Osteoblast (primary cell): ENCODE data around the gene SLC22A5. TPM values are rescaled to one million over a fixed set of nuclear protein-coding genes. Genes with fewer than 3 reads are reported as not detected.

Experiments
- DNase-seq: peaks from one replicate; pipeline ENCODE4 v3.0.0; 2011; ENCODE audit warnings: low spot score, mixed read lengths; ENCODE audit not compliant: insufficient read length; ENCODE audit errors: missing footprints
- H2AFZ ChIP-seq: 2 replicates; pipeline ENCODE4 v1.6.0; 2011; ENCODE audit warnings: mild to moderate bottlenecking, low read length
- H3K27ac ChIP-seq: 2 replicates; pipeline ENCODE4 v1.5.1; 2011; ENCODE audit warnings: mild to moderate bottlenecking, low read depth, low read length, moderate library complexity
- H3K27me3 ChIP-seq: 2 replicates; pipeline ENCODE4 v1.6.0; 2012; ENCODE audit warnings: mild to moderate bottlenecking, control low read depth, inconsistent platforms, low read length, moderate library complexity; ENCODE audit not compliant: insufficient read depth
- H3K36me3 ChIP-seq: 2 replicates; pipeline ENCODE4 v1.5.1; 2011; ENCODE audit warnings: mild to moderate bottlenecking, low read length, control low read depth, moderate library complexity; ENCODE audit not compliant: insufficient read depth
- H3K4me1 ChIP-seq: 2 replicates; pipeline ENCODE4 v1.5.1; 2011; ENCODE audit warnings: mild to moderate bottlenecking, low read length, control low read depth, moderate library complexity; ENCODE audit not compliant: insufficient read depth
- H3K4me2 ChIP-seq: 2 replicates; pipeline ENCODE4 v1.6.0; 2011; ENCODE audit warnings: mild to moderate bottlenecking, low read length; ENCODE audit not compliant: insufficient read depth
- H3K4me3 ChIP-seq: fragments of 200-600 bp; sonication (generic); 3 replicates; pipeline ENCODE4 v1.5.1; 2012; ENCODE audit warnings: mild to moderate bottlenecking, low read length, inconsistent platforms; ENCODE audit not compliant: insufficient read depth
- H3K79me2 ChIP-seq: 2 replicates; pipeline ENCODE4 v1.6.0; 2012; ENCODE audit warnings: mild to moderate bottlenecking, low read length, control low read depth, inconsistent platforms; ENCODE audit not compliant: insufficient read depth
- H3K9me3 ChIP-seq: 2 replicates; pipeline ENCODE4 v1.5.1; 2011; ENCODE audit warnings: low read depth, low read length, control low read depth
- H4K20me1 ChIP-seq: 2 replicates; pipeline ENCODE4 v1.6.0; 2012; ENCODE audit warnings: mild to moderate bottlenecking, low read length, control low read depth; ENCODE audit not compliant: insufficient read depth
- CTCF ChIP-seq: IDR thresholded peaks from 2 replicates; pipeline ENCODE4 v1.5.1; 2011; ENCODE audit warnings: mild to moderate bottlenecking, low read depth, low read length, moderate library complexity; ENCODE audit errors: extremely low read depth
- total RNA-seq: library from RNA; depleted of rRNA; stranded (reverse); fragments of >200 nt; gene quantifications from 2 replicates; pipeline ENCODE4 v1.2.3, GENCODE V29; 2012

The SLC22A5 gene
- total RNA-seq, 1 donor: 5.4 TPM

- Histone ChIP-seq H3K27me3 (no peaks in the 10 kb centered on the region), H3K27ac (no peak overlapping the region), H3K4me3 (no peak overlapping the region), H3K79me2 (peaks cover 9% of the 10 kb centered on the region), H3K9me3 (no peaks in the 10 kb centered on the region), H3K4me1 (peaks cover 10% of the 10 kb centered on the region), H3K36me3 (no peaks in the 10 kb centered on the region), H4K20me1 (no peaks in the 10 kb centered on the region), H3K4me2 (no peak overlapping the region), H2AFZ (no peak overlapping the region)
- DNase-seq: no peak
- TF ChIP-seq CTCF: no peak
These were observed 2.1 kb downstream of the SLC22A5 start for GRCh38 chr5:132371603-132371994.

DNA sequence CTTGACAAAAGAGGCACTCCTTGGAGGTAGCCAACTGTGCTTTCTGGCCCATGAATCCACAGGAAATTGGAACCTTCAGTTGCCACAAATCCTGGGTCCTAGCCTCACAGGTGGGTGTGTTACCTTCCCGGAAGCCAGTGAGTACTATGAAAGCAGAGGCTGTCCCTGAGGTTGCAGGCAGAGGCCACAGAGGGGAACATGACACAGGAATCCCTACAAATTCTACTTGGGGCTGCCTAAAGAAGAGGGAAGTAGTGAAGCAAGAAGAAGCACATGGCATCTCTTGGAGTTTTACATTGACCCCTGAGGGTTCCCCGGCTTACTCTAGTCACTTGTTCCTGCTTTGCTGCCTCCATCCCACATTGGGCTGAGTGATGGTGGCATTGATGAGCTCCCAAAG, 2.6 kb downstream of the SLC22A5 start:
- no peak overlapping the region for H3K27ac ChIP-seq
- H3K27me3 ChIP-seq: no peaks in the 10 kb centered on the region
- H3K36me3 ChIP-seq: no peaks in the 10 kb centered on the region
- no peaks in the 10 kb centered on the region for H4K20me1 ChIP-seq
- no peak for DNase-seq
- H3K79me2 ChIP-seq: peaks cover 9% of the 10 kb centered on the region
- TF ChIP-seq CTCF: no peak
- H3K4me3 ChIP-seq: no peak overlapping the region
- H3K9me3 ChIP-seq: no peaks in the 10 kb centered on the region
- no peak overlapping the region for H3K4me2 ChIP-seq
- H3K4me1 ChIP-seq: peaks cover 10% of the 10 kb centered on the region
- no peak overlapping the region for H2AFZ ChIP-seq

- no peak for TF ChIP-seq CTCF
These were observed 3.0 kb downstream of the SLC22A5 start for GRCh38 chr5:132372542-132372941.

DNA sequence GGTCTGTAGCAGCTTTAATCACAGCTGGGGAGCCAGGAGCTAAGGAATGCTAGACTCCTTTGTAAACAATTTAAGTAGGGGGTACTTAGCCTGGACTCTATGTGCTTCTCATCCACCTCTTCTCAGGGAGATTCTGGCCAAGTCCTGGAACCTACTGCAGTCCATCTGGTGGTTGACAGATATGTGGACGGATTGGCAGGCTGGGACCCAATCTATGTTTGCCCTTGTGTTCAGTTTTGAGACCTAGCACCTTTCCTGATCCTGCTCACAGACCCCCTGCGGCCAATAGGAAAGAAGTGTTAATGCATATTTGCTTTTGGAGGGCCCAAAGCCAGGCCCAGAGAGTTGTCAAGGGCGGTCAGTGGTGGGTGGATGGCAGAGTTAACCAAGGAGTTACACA, 6.4 kb downstream of the SLC22A5 start:
- no peaks in the 10 kb centered on the region for H3K27me3 ChIP-seq
- no peak overlapping the region for H3K4me3 ChIP-seq
- no peaks in the 10 kb centered on the region for H3K9me3 ChIP-seq
- H3K27ac ChIP-seq: no peak overlapping the region
- H2AFZ ChIP-seq: no peak overlapping the region
- no peak for DNase-seq
- H3K4me1 ChIP-seq: no peaks in the 10 kb centered on the region
- peaks cover 5% of the 10 kb centered on the region for H3K79me2 ChIP-seq
- H4K20me1 ChIP-seq: no peaks in the 10 kb centered on the region
- no peaks in the 10 kb centered on the region for H3K36me3 ChIP-seq
- no peak for TF ChIP-seq CTCF
- no peak overlapping the region for H3K4me2 ChIP-seq

More at GRCh38 chr5:132372542-132372941, 3.0 kb downstream of the SLC22A5 start:
- no peak overlapping the region for H3K4me2 ChIP-seq
- H3K36me3 ChIP-seq: no peaks in the 10 kb centered on the region
- H3K27ac ChIP-seq: no peak overlapping the region
- H3K79me2 ChIP-seq: peaks cover 9% of the 10 kb centered on the region
- no peak for DNase-seq
- peaks cover 10% of the 10 kb centered on the region for H3K4me1 ChIP-seq
- no peaks in the 10 kb centered on the region for H4K20me1 ChIP-seq
- H3K4me3 ChIP-seq: no peak overlapping the region
- no peak overlapping the region for H2AFZ ChIP-seq
- no peaks in the 10 kb centered on the region for H3K27me3 ChIP-seq
- H3K9me3 ChIP-seq: no peaks in the 10 kb centered on the region
